ACHN (cell line): Measurements from ENCODE around the gene KCNJ9.
"Not testable (repeated sequence)": the region's sequence is repeated elsewhere in the genome, so short reads cannot be mapped to it uniquely, and the experiment has no call there.

Experiments
- DNase-seq: peaks from one replicate; pipeline ENCODE4 v3.0.0-alpha.2; 2015
- in situ Hi-C: cut with HindIII; loops from 2 replicates; pipeline ENCODE4 v1.10.0; 2017; ENCODE audit warnings: low sequenced_read_pairs, low pct_ligation_motif_present, low pct_unique_long_range_greater_than_20kb

KCNJ9 gene

DNA sequence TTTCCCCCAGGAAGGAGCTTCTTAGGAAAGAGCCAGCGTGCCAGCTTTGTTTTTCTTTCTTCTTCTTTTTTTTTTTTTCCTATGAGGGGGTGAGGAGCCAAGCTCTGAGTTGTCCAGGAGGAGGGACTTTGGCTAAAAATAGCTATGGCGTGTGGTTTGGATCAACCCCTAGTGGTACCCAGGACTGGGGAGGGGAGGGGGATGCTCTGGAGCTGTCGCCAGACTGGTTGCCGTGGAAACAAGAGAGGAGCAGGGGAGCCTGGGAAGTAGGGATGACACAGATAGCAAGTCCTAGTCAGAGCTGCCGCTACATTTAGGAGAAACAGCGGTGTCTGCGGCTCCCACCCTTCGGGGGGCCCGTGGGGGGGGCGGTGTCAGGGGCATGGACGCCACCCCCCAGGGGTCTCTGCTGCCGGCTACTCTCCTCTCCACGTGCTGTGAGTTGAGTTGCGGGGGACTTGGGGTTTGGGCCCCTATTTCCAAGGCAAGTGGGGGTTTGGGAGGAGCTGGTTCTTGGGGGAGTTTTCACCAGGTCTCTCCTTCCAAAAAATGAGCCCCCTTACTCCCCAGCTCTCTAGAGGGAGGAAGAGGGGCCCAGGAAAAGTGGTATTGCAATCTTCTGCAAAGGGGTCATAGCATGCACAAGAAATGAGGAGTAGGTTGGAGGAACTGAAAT lies at the start of gene KCNJ9:
Gene KCNJ9 (plus strand): TSS at position 278 of the 676 bp plus-strand sequence. CDS start 2,493 bp downstream, outside the sequence.
- in situ Hi-C loops = no loop called here
- DNase-seq = no peak

GRCh38 chr1:160032165-160032820 lies 49.0 kb upstream of the KCNJ9 start:
- DNase-seq = peak; percentile 52
- in situ Hi-C loops = no loop called here

DNA sequence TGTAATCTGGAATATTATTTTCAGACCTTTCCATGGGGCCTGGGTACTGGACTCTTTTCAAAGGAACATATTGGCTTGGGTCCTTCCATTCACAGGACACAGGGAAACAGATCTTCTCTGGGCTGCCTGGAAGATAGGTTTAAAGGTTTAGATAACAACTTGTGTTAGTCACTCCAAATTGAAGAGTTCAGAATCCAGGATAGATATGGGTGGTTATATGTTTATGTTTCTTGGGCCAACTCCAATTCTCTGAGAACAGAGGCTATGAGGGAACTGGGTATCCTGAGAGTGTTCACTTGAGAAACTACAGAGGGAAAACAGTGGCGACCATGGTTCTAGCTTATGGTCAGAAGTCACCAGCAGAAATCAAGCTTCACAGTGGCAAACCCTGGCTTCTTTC lies 40.9 kb upstream of the KCNJ9 start:
- in situ Hi-C loops = no loop called here
- no peak for DNase-seq

GRCh38 chr1:160043543-160043942 lies 37.8 kb upstream of the KCNJ9 start:
- in situ Hi-C loops = no loop called here
- no peak for DNase-seq

GRCh38 chr1:160045653-160046052 lies 35.7 kb upstream of the KCNJ9 start:
- no peak for DNase-seq
- in situ Hi-C loops = no loop called here

DNA sequence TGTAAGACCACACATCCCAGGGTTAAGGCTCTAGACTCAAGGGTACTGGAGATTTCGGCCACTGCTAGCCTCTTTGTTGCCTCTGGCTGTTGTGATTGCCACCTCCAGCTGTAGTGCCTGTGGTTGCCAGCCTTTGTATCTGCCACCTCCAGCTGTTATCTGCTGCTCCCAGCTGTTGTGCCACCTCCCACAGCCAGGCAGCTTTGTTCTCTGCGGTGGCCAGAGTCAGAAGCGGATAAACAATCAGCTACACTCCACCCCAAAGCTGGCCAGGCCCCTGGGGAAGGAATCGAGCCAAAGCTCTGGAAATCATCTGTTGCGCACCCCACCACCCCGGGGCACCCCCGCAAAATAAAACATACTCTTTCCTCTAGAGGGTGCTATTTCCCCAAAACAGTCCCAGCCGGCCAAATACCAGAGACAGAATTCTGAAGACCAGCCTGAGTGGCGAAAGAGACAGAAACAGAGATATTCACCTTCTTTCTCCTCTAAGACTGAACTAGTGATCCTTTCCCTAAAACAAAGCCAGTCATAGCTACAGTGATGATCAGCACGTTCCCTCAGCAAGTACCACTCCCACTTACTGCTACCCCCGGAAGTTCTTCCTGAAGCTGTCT lies 34.7 kb upstream of the KCNJ9 start:
- in situ Hi-C loops = no loop called here
- DNase-seq = peak; percentile 46

DNA sequence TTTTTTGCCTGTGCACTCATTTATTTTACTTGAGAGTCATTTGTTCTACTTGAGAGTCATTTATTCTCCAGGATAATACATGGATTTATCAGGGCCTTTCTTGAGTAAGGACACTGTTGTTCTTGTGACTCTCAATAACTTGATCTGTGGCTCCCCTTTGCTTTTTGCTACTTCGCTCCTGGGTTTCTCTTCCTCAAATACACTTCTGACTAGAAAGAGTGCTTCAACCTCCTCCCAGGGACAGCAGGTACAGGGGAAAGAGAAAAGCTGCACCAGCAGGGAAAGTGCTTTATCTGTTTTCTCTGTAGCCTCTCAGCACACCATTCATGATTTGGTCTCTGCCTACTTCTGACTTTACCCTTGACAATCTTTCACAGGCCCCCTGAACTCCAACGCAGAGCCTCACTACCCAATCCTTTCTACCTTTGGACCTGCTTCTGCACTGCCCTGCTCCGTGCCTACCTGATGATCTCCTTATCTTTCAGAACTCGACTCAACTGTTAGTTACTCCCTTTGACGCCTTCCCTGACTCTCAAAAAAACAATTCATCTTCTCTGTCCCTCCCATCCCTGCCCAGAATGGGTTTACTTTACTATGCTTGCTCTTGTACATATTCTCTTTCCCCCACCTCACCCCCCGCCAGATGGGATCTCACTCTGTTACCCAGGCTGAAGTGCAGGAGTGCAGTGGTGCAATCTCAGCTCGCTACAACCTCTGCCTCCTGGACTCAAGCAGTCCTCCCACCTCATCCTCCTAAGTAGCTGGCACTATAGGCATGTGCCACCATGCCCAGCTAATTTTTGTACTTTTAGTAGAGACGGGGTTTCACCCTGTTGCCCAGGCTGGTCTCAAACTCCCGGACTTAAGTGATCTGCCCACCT lies 34.0 kb upstream of the KCNJ9 start:
- no peak for DNase-seq
- in situ Hi-C loops = no loop called here

GRCh38 chr1:160048335-160048734 lies 33.0 kb upstream of the KCNJ9 start:
- in situ Hi-C loops = no loop called here
- no peak for DNase-seq

GRCh38 chr1:160049101-160049500 lies 32.2 kb upstream of the KCNJ9 start:
- in situ Hi-C loops = no loop called here
- DNase-seq = no peak

GRCh38 chr1:160050182-160050581 lies 31.2 kb upstream of the KCNJ9 start:
- DNase-seq, in situ Hi-C loops: not testable (repeated sequence)

DNA sequence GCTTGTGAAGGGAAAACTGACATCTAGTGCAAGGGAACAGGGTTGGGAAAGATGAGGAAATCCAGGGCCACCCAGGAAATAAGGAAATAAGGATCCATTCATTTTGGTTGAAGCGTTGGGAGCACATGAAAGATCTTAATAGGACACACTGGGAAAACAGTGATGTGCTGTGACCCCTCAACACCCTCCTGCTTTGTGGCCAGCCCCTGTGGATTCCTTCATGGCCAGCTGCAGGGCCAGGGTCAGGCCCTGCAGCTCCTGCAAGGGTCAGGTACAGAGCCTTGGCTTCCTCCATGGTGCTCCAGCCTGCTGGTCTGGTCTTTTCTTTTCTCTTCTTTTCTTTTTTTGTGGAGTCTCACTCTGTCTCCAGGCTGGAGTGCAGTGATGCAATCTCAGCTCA lies 30.7 kb upstream of the KCNJ9 start:
- in situ Hi-C loops = no loop called here
- DNase-seq = no peak

- no peak for DNase-seq
- in situ Hi-C loops = no loop called here
Measured at GRCh38 chr1:160052936-160053335, 28.4 kb upstream of the KCNJ9 start.

DNA sequence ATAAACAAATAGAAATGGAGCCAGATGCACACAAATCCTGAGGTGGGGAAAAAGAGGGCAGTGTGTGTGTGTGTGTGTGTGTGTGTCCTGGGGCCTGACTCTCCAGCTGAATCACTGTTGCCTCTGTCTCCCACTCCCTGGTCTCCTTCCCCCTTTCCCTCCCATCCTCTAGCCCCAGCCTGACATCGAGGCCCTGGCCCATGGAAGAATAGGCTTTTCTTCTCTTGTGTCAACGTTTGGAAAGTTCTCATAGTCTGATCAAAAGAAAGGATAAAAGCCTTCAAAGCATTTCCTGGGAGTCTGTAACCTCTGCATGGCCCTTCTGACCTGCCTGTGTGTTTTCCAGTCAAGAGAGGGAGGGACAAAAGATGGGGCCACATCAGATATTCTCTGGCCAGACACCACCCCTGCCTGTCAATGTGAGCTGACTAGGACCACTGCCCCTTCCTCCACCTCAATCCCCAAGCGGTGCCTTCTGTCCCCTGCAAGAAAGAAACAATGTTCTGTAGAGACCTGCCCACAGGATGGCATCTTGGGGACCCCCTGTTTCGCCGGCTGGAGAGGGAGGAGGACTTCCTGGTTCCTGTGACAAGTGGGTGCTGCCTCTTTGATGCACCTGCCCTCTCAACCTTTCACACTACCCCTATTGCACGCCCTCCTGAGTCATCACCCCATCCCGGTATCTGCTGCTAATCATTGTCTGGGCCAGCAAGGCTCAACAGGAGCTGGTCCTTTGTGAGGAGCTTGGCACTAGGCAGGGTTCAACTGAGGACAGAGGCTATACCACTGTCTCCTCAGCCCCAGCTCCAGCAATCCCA lies 27.6 kb upstream of the KCNJ9 start:
- in situ Hi-C loops = no loop called here
- no peak for DNase-seq

DNA sequence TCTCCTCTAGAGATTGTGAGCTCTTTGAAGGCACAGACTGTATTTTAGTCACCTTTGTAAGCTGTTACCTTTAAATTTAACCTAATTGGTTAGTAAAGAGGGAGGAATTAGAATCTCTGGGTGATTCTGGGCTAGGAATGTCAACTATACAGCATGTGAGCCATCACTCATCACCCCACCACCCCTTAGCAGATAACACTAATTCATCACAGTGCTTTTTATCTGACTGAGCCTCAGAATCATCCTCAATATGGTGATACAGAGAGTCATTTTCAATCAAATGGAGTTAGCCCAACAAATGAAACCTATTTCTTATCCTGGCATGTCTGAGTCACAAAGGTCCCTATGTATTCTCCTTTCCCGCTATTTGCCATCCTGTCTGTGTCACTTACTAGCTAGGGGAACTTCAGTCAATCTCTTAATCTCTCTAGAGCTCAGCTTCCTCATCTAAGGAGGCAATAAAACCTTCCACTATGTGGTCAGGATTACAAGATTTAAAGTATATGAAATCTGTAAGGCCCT lies 24.6 kb upstream of the KCNJ9 start:
- no peak for DNase-seq
- in situ Hi-C loops = no loop called here

DNA sequence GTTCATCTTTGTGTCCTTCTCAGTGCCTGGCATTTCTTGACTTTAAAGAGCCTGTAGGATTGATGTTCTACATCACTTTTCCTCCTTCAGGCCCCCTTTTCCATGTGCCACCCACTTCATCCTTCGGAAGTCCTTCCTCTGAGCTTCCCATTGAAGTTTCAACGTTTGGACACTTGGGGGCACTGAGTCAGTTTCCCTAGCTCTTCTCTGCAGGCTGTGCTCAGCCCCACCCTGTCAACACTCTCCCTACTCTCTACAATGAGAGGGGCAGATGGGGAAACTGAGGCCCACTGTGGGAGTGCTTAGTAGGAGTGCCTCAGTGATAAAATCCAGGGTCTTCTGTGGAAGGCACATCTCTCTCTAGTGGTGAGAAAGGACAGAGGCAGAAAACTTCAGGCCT lies 23.3 kb upstream of the KCNJ9 start:
- DNase-seq = peak; percentile 41
- in situ Hi-C loops = no loop called here

- in situ Hi-C loops = no loop called here
- DNase-seq = no peak
Measured at GRCh38 chr1:160061369-160062229, 19.7 kb upstream of the KCNJ9 start.

- in situ Hi-C loops = no loop called here
- no peak for DNase-seq
Measured at GRCh38 chr1:160062230-160062532, 19.2 kb upstream of the KCNJ9 start.
